K562 (cell line): ENCODE measurements around the gene ST6GALNAC2. TPM values are rescaled to one million over a fixed set of nuclear protein-coding genes. Genes with fewer than 3 reads are reported as not detected.

Experiments used
- ATAC-seq: fragments of 200-7000 bp; cut with Tn5 transposase; 3 replicates; pipeline ENCODE4 v1.9.1; 2020; ENCODE audit warnings: moderate library complexity
- BruUV-seq: library from RNA; stranded (reverse); fragments of 400-500 nt; replicated peaks from 2 replicates; lab custom pipeline; 2021; lab: Mats Ljungman, UMichigan
- CTCF ChIA-PET: fragments of 300-600 bp; formaldehyde crosslinking; extraction: SDS; loops from one replicate; lab custom pipeline; 2021; ENCODE audit warnings: low intra/inter-chr PET ratio; lab: Yijun Ruan, JAX
- POLR2A ChIA-PET: fragments of 300-600, 350-650 bp; sonication (Branson Sonifier 250); formaldehyde crosslinking; extraction: SDS; loops from one replicate; lab custom pipeline; 2021; ENCODE audit warnings: antibody characterized with exemption, inconsistent platforms; lab: Yijun Ruan, JAX
- DNase-seq, 4 experiments: peaks; one replicate each; pipeline versions ENCODE4 v3.0.0 to v3.0.0-alpha.2; 2011 to 2018; ENCODE audit warnings: low spot score in 3 of 4, mixed read lengths in 3 of 4; ENCODE audit errors: extremely low read depth in 1 of 4
- FAIRE-seq: peaks from 2 replicates; lab custom pipeline; 2011; peaks lifted over from hg19 to GRCh38; lab: Jason Lieb, UNC
- H2AFZ ChIP-seq: 2 replicates; pipeline ENCODE4 v1.6.0; 2011; ENCODE audit warnings: low read depth, low read length, control low read depth, inconsistent platforms
- H3K27ac ChIP-seq: fragments of 200-600 bp; 3 replicates; pipeline ENCODE4 v1.8.0; 2011; ENCODE audit warnings: low read depth, mild to moderate bottlenecking, control low read depth, inconsistent platforms, low read length, moderate library complexity, mixed read lengths; ENCODE audit errors: extremely low read depth
- H3K27me3 ChIP-seq, 2 experiments: fragments of 300-600 bp in 1 of 2; 2 replicates in 1 of 2; 3 replicates in 1 of 2; pipeline versions ENCODE4 v1.6.0 to v1.8.0; 2011; ENCODE audit warnings: inconsistent platforms in 2 of 2, low read length in 2 of 2, mild to moderate bottlenecking in 1 of 2, mixed read lengths in 1 of 2, moderate library complexity in 1 of 2; ENCODE audit not compliant: control insufficient read depth in 2 of 2, insufficient read depth in 2 of 2
- H3K36me3 ChIP-seq: fragments of 300-600 bp; 3 replicates; pipeline ENCODE4 v1.8.0; 2011; ENCODE audit warnings: mild to moderate bottlenecking, low read length, inconsistent platforms; ENCODE audit not compliant: control insufficient read depth, insufficient read depth
- H3K4me1 ChIP-seq, 2 experiments: fragments of 200-600 bp in 1 of 2; replicated peaks in 1 of 2; 2 replicates in 1 of 2; 3 replicates in 1 of 2; pipeline versions ENCODE4 v1.5.1 to v1.8.0; 2011; ENCODE audit warnings: inconsistent platforms in 2 of 2, low read length in 2 of 2, mild to moderate bottlenecking in 1 of 2, mixed read lengths in 1 of 2, moderate library complexity in 1 of 2; ENCODE audit not compliant: control insufficient read depth in 2 of 2, insufficient read depth in 2 of 2
- H3K4me2 ChIP-seq: 2 replicates; pipeline ENCODE4 v1.6.1; 2011; ENCODE audit warnings: low read length, control low read depth, inconsistent platforms, mixed read lengths; ENCODE audit not compliant: insufficient read depth
- H3K4me3 ChIP-seq: fragments of 200-600 bp; sonication (generic), shearing (Covaris generic); 2 replicates; pipeline ENCODE4 v1.5.1; 2016; ENCODE audit warnings: control low read depth, inconsistent platforms
- H3K79me2 ChIP-seq: fragments of 200-600 bp; 3 replicates; pipeline ENCODE4 v1.8.0; 2011; ENCODE audit warnings: low read length, inconsistent platforms; ENCODE audit not compliant: control insufficient read depth, insufficient read depth
- H3K9ac ChIP-seq, 2 experiments: 2 replicates each; pipeline versions ENCODE4 v1.6.0 to v1.6.1; 2011; ENCODE audit warnings: low read depth in 2 of 2, low read length in 2 of 2, control low read depth in 1 of 2, inconsistent platforms in 1 of 2, mild to moderate bottlenecking in 1 of 2, mixed read lengths in 1 of 2; ENCODE audit not compliant: insufficient read depth in 1 of 2
- H3K9me1 ChIP-seq: one replicate; pipeline ENCODE4 v1.6.0; 2011; ENCODE audit warnings: inconsistent platforms, mild to moderate bottlenecking, low read length, moderate library complexity; ENCODE audit not compliant: control insufficient read depth, insufficient read depth
- H3K9me3 ChIP-seq: replicated peaks from 2 replicates; pipeline ENCODE4 v1.5.1; 2011; ENCODE audit warnings: low read depth, low read length, inconsistent platforms; ENCODE audit not compliant: control insufficient read depth, insufficient read depth
- H4K20me1 ChIP-seq: replicated peaks from 2 replicates; pipeline ENCODE4 v1.6.1; 2011; ENCODE audit warnings: low read length, inconsistent platforms, mixed read lengths; ENCODE audit not compliant: control insufficient read depth, insufficient read depth
- KAT7 ChIP-seq: sonication (generic); formaldehyde crosslinking; IDR thresholded peaks from 2 replicates; pipeline ENCODE4 v1.8.0; 2022; ENCODE audit warnings: missing genetic modification reagents, mild to moderate bottlenecking, borderline replicate concordance
- WGBS: fragments of 100-300 bp; shearing (Covaris generic); methylation state at CpG from one replicate; pipeline ENCODE4 v1.1.6; 2016; ENCODE audit warnings: low coverage, mixed read lengths; ENCODE audit not compliant: insufficient coverage; ENCODE audit errors: missing lambda C conversion rate; 5-methylcytosine and 5-hydroxymethylcytosine counted together
- in situ Hi-C: fragments of 300-500 bp; cut with MboI; formaldehyde crosslinking; loops from 4 replicates; pipeline ENCODE4 v1.15.0; 2018; ENCODE audit warnings: inconsistent platforms, mixed read lengths
- intact Hi-C: fragments of 100-400 bp; cut with micrococcal nuclease; formaldehyde crosslinking; loops from 2 replicates; pipeline ENCODE4 v1.14.2; 2022
- polyA plus RNA-seq, 8 experiments: library from polyadenylated mRNA; depleted of rRNA in 4 of 8; stranded (reverse) in 5 of 8; unstranded in 3 of 8; fragments of >200 nt; fragmentation: Nextera tagmentation in 2 of 8; fragmentation: Illumina TruSeq in 1 of 8; extraction: Ambion mirVana in 2 of 8; extraction: Trizol in 1 of 8; gene quantifications; 2 replicates each; pipeline versions ENCODE4 v1.2.1 to v1.2.3, GENCODE V29; 2011 to 2014; ENCODE audit warnings: inconsistent platforms in 1 of 8, missing spikeins in 1 of 8
- total RNA-seq, 7 experiments: library from RNA; depleted of rRNA in 6 of 7; stranded (reverse); fragments of >200 nt in 6 of 7; fragmentation: Illumina TruSeq in 2 of 7; extraction: Trizol in 2 of 7; gene quantifications; 2 replicates each; pipeline versions ENCODE4 v1.2.1 to v1.2.3, GENCODE V29; 2011 to 2021; ENCODE audit warnings: low replicate concordance in 1 of 7
- TF ChIP-seq, protein P1 (sequence below): fragments of 200-800 bp; sonication (Bioruptor generic); IDR thresholded peaks from 2 replicates; pipeline ENCODE4 v1.6.1; 2017; ENCODE audit warnings: missing genetic modification characterization, missing compliant biosample characterization

ST6GALNAC2 gene
- total and polyA plus RNA-seq, 9 of the 15 experiments (the other 6 are each of a cell fraction or from before 2014, with no cell fraction given): 0.18 TPM; not detected in 8

DNA sequence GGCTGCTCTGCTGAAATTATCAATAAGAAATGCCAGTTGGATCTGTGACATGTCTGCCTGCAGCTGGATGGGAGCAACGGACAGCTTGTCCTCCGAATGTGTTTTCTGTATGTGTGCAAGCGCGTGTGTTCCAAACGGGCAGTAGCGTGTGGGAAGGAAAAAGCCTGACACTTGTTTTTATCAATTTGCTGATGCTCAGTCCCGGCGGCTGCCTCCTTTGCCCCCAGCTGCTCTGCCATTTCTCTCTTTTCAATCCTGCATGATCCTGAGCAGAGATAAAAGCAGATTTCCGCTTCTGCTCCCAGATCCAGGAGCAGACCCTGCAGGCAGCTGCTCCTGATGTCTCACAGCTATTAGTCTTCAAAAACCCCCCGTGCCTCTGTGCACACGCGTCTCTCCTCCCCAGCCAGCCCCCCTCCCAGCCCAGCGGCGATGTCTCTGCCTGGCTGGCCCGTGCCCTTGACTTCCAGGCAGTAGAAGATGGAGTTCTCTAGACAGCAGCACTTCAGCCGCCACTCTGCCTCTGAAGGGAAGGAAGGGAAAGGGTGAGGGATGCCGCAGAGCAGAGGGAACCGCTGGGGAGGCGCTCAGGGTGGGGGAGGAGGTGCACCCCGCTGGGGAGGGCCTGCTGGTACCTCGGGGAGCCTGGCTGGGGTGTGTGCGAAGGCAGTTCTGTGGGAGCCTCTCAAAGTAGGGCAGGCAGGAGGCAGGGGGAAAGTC lies 41.7 kb downstream of the ST6GALNAC2 start:
- no peak for TF ChIP-seq KAT7 (CRISPR knock-in tag)
- TF ChIP-seq, protein P1, sequence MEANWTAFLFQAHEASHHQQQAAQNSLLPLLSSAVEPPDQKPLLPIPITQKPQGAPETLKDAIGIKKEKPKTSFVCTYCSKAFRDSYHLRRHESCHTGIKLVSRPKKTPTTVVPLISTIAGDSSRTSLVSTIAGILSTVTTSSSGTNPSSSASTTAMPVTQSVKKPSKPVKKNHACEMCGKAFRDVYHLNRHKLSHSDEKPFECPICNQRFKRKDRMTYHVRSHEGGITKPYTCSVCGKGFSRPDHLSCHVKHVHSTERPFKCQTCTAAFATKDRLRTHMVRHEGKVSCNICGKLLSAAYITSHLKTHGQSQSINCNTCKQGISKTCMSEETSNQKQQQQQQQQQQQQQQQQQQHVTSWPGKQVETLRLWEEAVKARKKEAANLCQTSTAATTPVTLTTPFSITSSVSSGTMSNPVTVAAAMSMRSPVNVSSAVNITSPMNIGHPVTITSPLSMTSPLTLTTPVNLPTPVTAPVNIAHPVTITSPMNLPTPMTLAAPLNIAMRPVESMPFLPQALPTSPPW: peak; percentile 20; the same call in 1 of the 2 replicates
- Histone ChIP-seq H2AFZ (no peak overlapping the region), H3K79me2 (no peaks in the 10 kb centered on the region), H4K20me1 (no peaks in the 10 kb centered on the region), H3K4me2 (no peak overlapping the region), H3K9ac (peak overlapping the region in 1 of 2 experiments; percentile 81; a peak in 2 of 4 replicates), H3K27me3 (no peaks in the 10 kb centered on the region), H3K9me1 (no peaks in the 10 kb centered on the region), H3K9me3 (no peaks in the 10 kb centered on the region), H3K4me1 (peaks cover 11 to 58% of the 10 kb centered on the region in 2 experiments; a peak in 4 of 5 replicates), H3K36me3 (no peaks in the 10 kb centered on the region), H3K4me3 (no peak overlapping the region), H3K27ac (no peak overlapping the region)
- no TSS peak for BruUV-seq
- ATAC-seq (no peak), DNase-seq (no peak), FAIRE-seq (no peak)
- ChIA-PET POLR2A (interaction anchor here (0.6 to 1.8 kb wide), 7 partner anchors 9 to 129 kb away, joined by 3 to 10 read pairs (median 3); no protein-coding TSS in a partner anchor), CTCF (interaction anchor here (0.6 to 0.7 kb wide), 2 partner anchors 40 to 78 kb away, joined by 3 read pairs; no protein-coding TSS in a partner anchor)
- intact Hi-C loops (no loop called here), in situ Hi-C loops (no loop called here)
- 37% methylated on average over 22 of the region's 22 CpGs for WGBS
